HEK293T (cell line): ENCODE data around the gene SYNPO2L.
A peak's percentile ranks its signal among the peaks of the same experiment; 100 is the strongest.

Source experiments
- CTCF ChIA-PET: fragments of 350-600 bp; formaldehyde crosslinking; extraction: SDS; loops from one replicate; lab custom pipeline; 2021; ENCODE audit warnings: antibody characterized with exemption, inconsistent platforms; lab: Yijun Ruan, JAX
- POLR2A ChIA-PET: fragments of 350-600 bp; formaldehyde crosslinking; extraction: SDS; loops from one replicate; lab custom pipeline; 2020; ENCODE audit warnings: antibody characterized with exemption, inconsistent platforms; lab: Yijun Ruan, JAX
- DNase-seq: peaks from one replicate; pipeline ENCODE4 v3.0.0; 2012; ENCODE audit warnings: mixed read lengths; ENCODE audit errors: extremely low spot score
- ARNT ChIP-seq: fragments of 450-650 bp; IDR thresholded peaks from 2 replicates; pipeline ENCODE4 v1.6.1; 2017; ENCODE audit warnings: mild to moderate bottlenecking
- BHLHE40 ChIP-seq: fragments of 450-650 bp; IDR thresholded peaks from 2 replicates; pipeline ENCODE4 v1.6.1; 2016; ENCODE audit warnings: mild to moderate bottlenecking, moderate library complexity, borderline replicate concordance
- CTBP1 ChIP-seq: fragments of 450-650 bp; IDR thresholded peaks from 2 replicates; pipeline ENCODE4 v1.6.1; 2016; ENCODE audit warnings: borderline replicate concordance
- ELF4 ChIP-seq: fragments of 450-650 bp; IDR thresholded peaks from 2 replicates; pipeline ENCODE4 v1.6.1; 2017; ENCODE audit warnings: antibody characterized with exemption
- FOXA1 ChIP-seq: fragments of 450-650 bp; IDR thresholded peaks from 2 replicates; pipeline ENCODE4 v1.6.1; 2016; ENCODE audit warnings: mild to moderate bottlenecking
- FOXK2 ChIP-seq: fragments of 450-650 bp; IDR thresholded peaks from 2 replicates; pipeline ENCODE4 v1.6.1; 2016; ENCODE audit warnings: mild to moderate bottlenecking
- FOXM1 ChIP-seq: fragments of 450-650 bp; IDR thresholded peaks from 2 replicates; pipeline ENCODE4 v1.6.1; 2017; ENCODE audit warnings: mild to moderate bottlenecking, borderline replicate concordance
- HDGF ChIP-seq: fragments of 450-650 bp; IDR thresholded peaks from 2 replicates; pipeline ENCODE4 v1.6.1; 2017; ENCODE audit warnings: antibody characterized with exemption, borderline replicate concordance
- L3MBTL2 ChIP-seq: fragments of 450-650 bp; conservative IDR thresholded peaks from 2 replicates; pipeline ENCODE4 v1.6.1; 2016; ENCODE audit warnings: mild to moderate bottlenecking
- LEF1 ChIP-seq: fragments of 450-650 bp; IDR thresholded peaks from 2 replicates; pipeline ENCODE4 v1.6.1; 2017; ENCODE audit warnings: mild to moderate bottlenecking, borderline replicate concordance
- NFRKB ChIP-seq: fragments of 450-650 bp; IDR thresholded peaks from 2 replicates; pipeline ENCODE4 v1.6.1; 2016; ENCODE audit warnings: mild to moderate bottlenecking, moderate library complexity
- SP1 ChIP-seq: fragments of 450-650 bp; IDR thresholded peaks from 2 replicates; pipeline ENCODE4 v1.6.1; 2017
- SUZ12 ChIP-seq: fragments of 450-650 bp; IDR thresholded peaks from 2 replicates; pipeline ENCODE4 v1.6.1; 2016; ENCODE audit warnings: mild to moderate bottlenecking
- TARDBP ChIP-seq: fragments of 450-650 bp; IDR thresholded peaks from 2 replicates; pipeline ENCODE4 v1.6.1; 2016
- ZNF384 ChIP-seq: fragments of 450-650 bp; IDR thresholded peaks from 2 replicates; pipeline ENCODE4 v1.6.1; 2016
- TF ChIP-seq, protein P1 (sequence below): fragments of 450-650 bp; IDR thresholded peaks from 2 replicates; pipeline ENCODE4 v1.6.1; 2016

Gene SYNPO2L

DNA sequence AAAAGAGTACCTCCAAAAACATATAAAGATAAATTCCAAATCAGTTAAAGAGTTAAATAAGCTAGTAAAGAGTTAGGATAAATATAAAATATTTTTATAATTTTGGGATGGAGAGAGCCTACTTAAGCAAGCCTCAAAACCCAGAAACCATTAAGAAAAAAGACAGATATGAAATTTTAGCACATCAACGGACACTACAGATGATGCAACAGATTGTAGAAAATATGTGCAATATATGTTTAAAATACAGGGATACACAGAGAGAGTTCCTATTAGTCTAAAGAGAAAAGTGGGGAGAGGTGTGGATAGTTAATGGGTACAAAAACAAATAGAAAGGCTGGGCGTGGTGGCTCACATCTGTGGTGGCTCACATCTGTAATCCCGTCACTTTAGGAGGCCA, 41.1 kb downstream of the SYNPO2L start:
- TF ChIP-seq L3MBTL2 (no peak), NFRKB (no peak), ZNF384 (no peak), FOXM1 (no peak), ARNT (no peak), SP1 (no peak), LEF1 (no peak), CTBP1 (no peak), SUZ12 (no peak), HDGF (no peak), TARDBP (no peak), BHLHE40 (no peak), ELF4 (no peak), FOXK2 (no peak), FOXA1 (no peak)
- TF ChIP-seq, protein P1, sequence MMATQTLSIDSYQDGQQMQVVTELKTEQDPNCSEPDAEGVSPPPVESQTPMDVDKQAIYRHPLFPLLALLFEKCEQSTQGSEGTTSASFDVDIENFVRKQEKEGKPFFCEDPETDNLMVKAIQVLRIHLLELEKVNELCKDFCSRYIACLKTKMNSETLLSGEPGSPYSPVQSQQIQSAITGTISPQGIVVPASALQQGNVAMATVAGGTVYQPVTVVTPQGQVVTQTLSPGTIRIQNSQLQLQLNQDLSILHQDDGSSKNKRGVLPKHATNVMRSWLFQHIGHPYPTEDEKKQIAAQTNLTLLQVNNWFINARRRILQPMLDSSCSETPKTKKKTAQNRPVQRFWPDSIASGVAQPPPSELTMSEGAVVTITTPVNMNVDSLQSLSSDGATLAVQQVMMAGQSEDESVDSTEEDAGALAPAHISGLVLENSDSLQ = no peak
- CTCF ChIA-PET = no interaction called here
- POLR2A ChIA-PET = no interaction called here
- DNase-seq = no peak

- POLR2A ChIA-PET = interaction anchor here (1.6 kb wide), 1 partner anchor 16 kb away, joined by 7 read pairs; no protein-coding TSS in a partner anchor
- DNase-seq = no peak
- TF ChIP-seq FOXA1 (no peak), TARDBP (no peak), HDGF (no peak), ZNF384 (no peak), SUZ12 (no peak), ARNT (no peak), BHLHE40 (no peak), SP1 (no peak), LEF1 (no peak), ELF4 (no peak), L3MBTL2 (no peak), FOXK2 (no peak), FOXM1 (no peak), NFRKB (no peak), CTBP1 (no peak)
- TF ChIP-seq, protein P1 = no peak
- CTCF ChIA-PET = no interaction called here
Measured at GRCh38 chr10:73609116-73609515, 46.7 kb downstream of the SYNPO2L start.

DNA sequence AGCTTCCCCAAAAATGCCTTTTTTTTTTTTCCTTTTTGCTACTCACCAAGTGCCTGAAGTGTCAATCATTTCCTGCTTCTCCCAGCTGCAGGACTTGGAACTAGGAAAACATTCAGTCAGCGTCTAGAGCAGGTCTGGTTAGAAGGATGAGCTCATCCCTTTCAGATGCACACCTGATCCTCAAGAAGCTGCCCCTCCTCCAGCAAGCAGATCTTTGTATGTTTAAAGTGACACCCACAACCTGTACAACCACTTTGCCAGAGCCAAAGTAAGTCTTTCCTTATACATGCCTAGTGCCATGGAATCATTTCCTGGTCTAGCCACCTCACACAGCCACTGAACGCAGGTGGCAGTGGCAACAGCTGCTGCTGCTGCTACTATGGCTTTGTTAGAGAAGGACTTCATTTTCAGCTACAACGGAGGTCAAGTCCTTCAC, 54.3 kb downstream of the SYNPO2L start:
- ChIA-PET CTCF (interaction anchor here (0.7 kb wide), 1 partner anchor 26 kb away, joined by 3 read pairs; no protein-coding TSS in a partner anchor), POLR2A (interaction anchor here (0.9 to 1.1 kb wide), 2 partner anchors 9 to 24 kb away, joined by 3 read pairs; no protein-coding TSS in a partner anchor)
- TF ChIP-seq BHLHE40 = no peak
- TF ChIP-seq, protein P1 = peak; percentile 83
- no peak for DNase-seq

GRCh38 chr10:73597346-73597745, 58.5 kb downstream of the SYNPO2L start:
- ChIA-PET CTCF (no interaction called here), POLR2A (interaction anchor here (1.3 kb wide), 1 partner anchor 28 kb away, joined by 5 read pairs; no protein-coding TSS in a partner anchor)
- no peak for DNase-seq
- TF ChIP-seq ELF4 (no peak), L3MBTL2 (no peak), CTBP1 (no peak), FOXA1 (no peak), NFRKB (no peak), FOXK2 (no peak), ZNF384 (no peak), BHLHE40 (no peak), FOXM1 (no peak), ARNT (no peak)
- TF ChIP-seq, protein P1 = no peak
